Measurements from ENCODE around the gene FOXC1.

FOXC1 gene

GRCh38 chr6:1612974-1613306, 3.2 kb downstream of the FOXC1 start:
- no peaks in the 10 kb centered on the region for H3K27me3 ChIP-seq (ENCODE audit: low read depth)
- in situ Hi-C loops (cut with MboI; ENCODE audit: low sequenced_read_pairs), result loop anchor here (25.0 kb wide), 1 partner anchor 499 kb away; no protein-coding TSS in a partner anchor

GRCh38 chr6:1613346-1613687, 3.6 kb downstream of the FOXC1 start:
- DNase-seq (ENCODE audit: low spot score in 2 of 2), result no peak
- H3K36me3 ChIP-seq (replicated peaks), result 0 out of 2 replicates have a peak, but pooled peaks cover 3% of the 10 kb centered on the region
- peaks cover 4% of the 10 kb centered on the region for H3K4me1 ChIP-seq
- no peaks in the 10 kb centered on the region for H3K9me3 ChIP-seq
- in situ Hi-C loops (cut with MboI; ENCODE audit: low sequenced_read_pairs), result loop anchor here (25.0 kb wide), 1 partner anchor 499 kb away; no protein-coding TSS in a partner anchor
- peak overlapping the region; percentile 70 for H3K4me3 ChIP-seq
- no peaks in the 10 kb centered on the region for H3K27me3 ChIP-seq (ENCODE audit: low read depth)

More at GRCh38 chr6:1612974-1613306, 3.2 kb downstream of the FOXC1 start:
- Histone ChIP-seq H3K4me3 (peak overlapping the region; percentile 70), H3K36me3 (replicated peaks) (0 out of 2 replicates have a peak, but pooled peaks cover 3% of the 10 kb centered on the region), H3K9me3 (no peaks in the 10 kb centered on the region), H3K4me1 (peaks cover 8% of the 10 kb centered on the region)
- DNase-seq (ENCODE audit: low spot score in 2 of 2), result peak; percentile 14 to 42

GRCh38 chr6:1613688-1614447, 4.2 kb downstream of the FOXC1 start:
- peak; percentile 15 to 73 for DNase-seq (ENCODE audit: low spot score in 2 of 2)
- no peaks in the 10 kb centered on the region for H3K4me1 ChIP-seq
- in situ Hi-C loops (cut with MboI; ENCODE audit: low sequenced_read_pairs), result loop anchor here (25.0 kb wide), 1 partner anchor 498 kb away; no protein-coding TSS in a partner anchor
- H3K9me3 ChIP-seq, result no peaks in the 10 kb centered on the region
- H3K36me3 ChIP-seq (replicated peaks), result 0 out of 2 replicates have a peak, but pooled peaks cover 3% of the 10 kb centered on the region
- H3K27me3 ChIP-seq (ENCODE audit: low read depth), result no peaks in the 10 kb centered on the region
- H3K4me3 ChIP-seq, result peak overlapping the region; percentile 70

GRCh38 chr6:1614448-1615150, 4.9 kb downstream of the FOXC1 start:
- H3K9me3 ChIP-seq, result no peaks in the 10 kb centered on the region
- H3K27me3 ChIP-seq (ENCODE audit: low read depth), result no peaks in the 10 kb centered on the region
- in situ Hi-C loops (cut with MboI; ENCODE audit: low sequenced_read_pairs), result loop anchor here (25.0 kb wide), 1 partner anchor 498 kb away; no protein-coding TSS in a partner anchor
- DNase-seq (ENCODE audit: low spot score in 2 of 2), result no peak
- H3K4me3 ChIP-seq, result no peak overlapping the region
- H3K36me3 ChIP-seq (replicated peaks), result 0 out of 2 replicates have a peak, but pooled peaks cover 3% of the 10 kb centered on the region
- H3K4me1 ChIP-seq, result no peaks in the 10 kb centered on the region

- H3K4me3 ChIP-seq, result no peak overlapping the region
- H3K27me3 ChIP-seq (ENCODE audit: low read depth), result no peaks in the 10 kb centered on the region
- DNase-seq (ENCODE audit: low spot score in 2 of 2), result no peak
- no peaks in the 10 kb centered on the region for H3K4me1 ChIP-seq
- in situ Hi-C loops (cut with MboI; ENCODE audit: low sequenced_read_pairs), result loop anchor here (25.0 kb wide), 1 partner anchor 497 kb away; no protein-coding TSS in a partner anchor
- no peaks in the 10 kb centered on the region for H3K9me3 ChIP-seq
- 0 out of 2 replicates have a peak, but pooled peaks cover 3% of the 10 kb centered on the region for H3K36me3 ChIP-seq (replicated peaks)
These were observed 5.6 kb downstream of the FOXC1 start for GRCh38 chr6:1615151-1615852.

GRCh38 chr6:1615853-1616420, 6.2 kb downstream of the FOXC1 start:
- no peaks in the 10 kb centered on the region for H3K4me1 ChIP-seq
- no peaks in the 10 kb centered on the region for H3K9me3 ChIP-seq
- no peak overlapping the region for H3K4me3 ChIP-seq
- H3K27me3 ChIP-seq (ENCODE audit: low read depth), result no peaks in the 10 kb centered on the region
- H3K36me3 ChIP-seq (replicated peaks), result 0 out of 2 replicates have a peak, but pooled peaks cover 3% of the 10 kb centered on the region
- in situ Hi-C loops (cut with MboI; ENCODE audit: low sequenced_read_pairs), result loop anchor here (25.0 kb wide), 1 partner anchor 496 kb away; no protein-coding TSS in a partner anchor
- no peak for DNase-seq (ENCODE audit: low spot score in 2 of 2)

GRCh38 chr6:1616701-1617463, 7.2 kb downstream of the FOXC1 start:
- Histone ChIP-seq H3K36me3 (replicated peaks) (no peaks in the 10 kb centered on the region), H3K9me3 (no peaks in the 10 kb centered on the region), H3K4me3 (no peak overlapping the region), H3K27me3 (ENCODE audit: low read depth) (no peaks in the 10 kb centered on the region), H3K4me1 (no peaks in the 10 kb centered on the region)
- DNase-seq (ENCODE audit: low spot score in 2 of 2), result no peak
- in situ Hi-C loops (cut with MboI; ENCODE audit: low sequenced_read_pairs), result loop anchor here (25.0 kb wide), 1 partner anchor 495 kb away; no protein-coding TSS in a partner anchor

- no peaks in the 10 kb centered on the region for H3K27me3 ChIP-seq (ENCODE audit: low read depth)
- H3K36me3 ChIP-seq (replicated peaks), result no peaks in the 10 kb centered on the region
- in situ Hi-C loops (cut with MboI; ENCODE audit: low sequenced_read_pairs), result loop anchor here (25.0 kb wide), 1 partner anchor 495 kb away; no protein-coding TSS in a partner anchor
- no peaks in the 10 kb centered on the region for H3K9me3 ChIP-seq
- no peak for DNase-seq (ENCODE audit: low spot score in 2 of 2)
- H3K4me3 ChIP-seq, result no peak overlapping the region
- H3K4me1 ChIP-seq, result no peaks in the 10 kb centered on the region
These were observed 8.0 kb downstream of the FOXC1 start for GRCh38 chr6:1617466-1618310.

GRCh38 chr6:1618311-1619097, 8.8 kb downstream of the FOXC1 start:
- Histone ChIP-seq H3K4me1 (no peaks in the 10 kb centered on the region), H3K36me3 (replicated peaks) (no peaks in the 10 kb centered on the region), H3K4me3 (no peak overlapping the region), H3K27me3 (ENCODE audit: low read depth) (no peaks in the 10 kb centered on the region), H3K9me3 (no peaks in the 10 kb centered on the region)
- in situ Hi-C loops (cut with MboI; ENCODE audit: low sequenced_read_pairs), result loop anchor here (25.0 kb wide), 1 partner anchor 494 kb away; no protein-coding TSS in a partner anchor
- DNase-seq (ENCODE audit: low spot score in 2 of 2), result no peak

- in situ Hi-C loops (cut with MboI; ENCODE audit: low sequenced_read_pairs), result loop anchor here (25.0 kb wide), 1 partner anchor 493 kb away; no protein-coding TSS in a partner anchor
- Histone ChIP-seq H3K4me3 (no peak overlapping the region), H3K9me3 (no peaks in the 10 kb centered on the region), H3K4me1 (no peaks in the 10 kb centered on the region), H3K36me3 (replicated peaks) (no peaks in the 10 kb centered on the region), H3K27me3 (ENCODE audit: low read depth) (no peaks in the 10 kb centered on the region)
- no peak for DNase-seq (ENCODE audit: low spot score in 2 of 2)
These were observed 9.5 kb downstream of the FOXC1 start for GRCh38 chr6:1619098-1619672.

All from HAP-1 (cell line).